NCI-H1436 (cell line): ENCODE measurements around the gene RGS1.

Source experiments
- DNase-seq: peaks from one replicate; lab custom pipeline; 2025; lab: John Stamatoyannopoulos, UW

Gene RGS1

DNA sequence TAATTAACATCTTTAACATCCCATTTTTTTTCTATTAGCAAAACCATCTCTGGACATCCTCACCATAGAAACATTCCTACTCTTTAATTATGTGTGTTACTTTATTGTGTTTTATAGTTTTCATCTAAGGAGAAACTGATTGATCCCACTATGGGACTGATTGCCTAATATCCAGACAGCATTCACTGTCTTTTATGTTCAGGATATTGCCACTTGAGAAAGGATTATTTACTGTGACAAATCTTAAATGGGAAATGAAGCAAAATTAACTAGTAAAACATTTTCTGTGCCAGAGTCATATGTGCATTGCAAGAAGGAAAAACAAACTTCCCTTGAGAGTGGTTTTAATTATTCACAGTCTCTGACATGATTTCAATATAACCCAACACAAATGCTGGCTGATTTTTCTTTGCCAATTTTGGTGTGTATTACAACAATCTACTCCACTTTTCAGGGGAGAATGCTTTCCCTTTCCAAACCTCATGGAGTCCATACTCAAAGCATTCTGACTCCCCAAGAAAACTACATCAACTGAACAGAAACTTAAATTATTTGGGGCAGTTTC, 44.6 kb downstream of the RGS1 start:
- no peak for DNase-seq

DNA sequence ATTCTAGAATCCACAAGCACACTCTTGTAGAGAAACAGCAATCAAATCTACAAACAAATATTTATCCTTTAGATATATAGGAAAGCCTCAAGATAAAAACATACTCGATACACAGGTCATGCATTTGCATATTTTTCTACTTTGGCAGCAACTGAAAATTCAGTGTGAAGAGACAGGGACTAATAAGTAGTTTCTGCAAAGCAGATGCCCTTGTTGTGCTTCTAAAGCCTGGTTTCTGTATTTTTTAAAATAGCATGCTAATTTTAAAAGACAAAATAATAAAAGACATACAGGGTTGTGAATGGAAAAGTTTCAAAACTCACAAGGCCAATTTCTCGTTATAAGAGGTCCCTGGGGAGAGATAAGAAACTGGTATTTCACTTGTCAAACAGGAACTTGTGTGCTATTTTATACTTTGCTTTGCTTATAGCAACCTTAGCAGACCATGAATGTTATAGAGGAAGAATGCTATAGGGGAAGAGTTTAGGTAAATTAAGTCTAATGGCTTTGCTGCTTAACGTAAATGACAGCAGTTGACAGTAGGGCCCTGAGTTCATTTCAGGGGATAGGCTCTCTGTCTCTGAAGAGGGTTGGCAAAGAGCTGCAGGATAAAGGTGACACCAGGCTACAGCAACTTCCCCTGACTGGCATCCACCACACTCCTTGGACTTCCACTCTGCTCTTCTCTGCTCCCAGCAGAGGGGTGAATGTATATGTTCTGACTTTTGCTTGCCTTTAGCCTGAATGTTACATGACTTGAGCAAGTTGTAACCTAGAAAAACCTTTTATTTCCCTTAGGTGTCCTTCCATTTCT, 51.0 kb downstream of the RGS1 start:
- no peak for DNase-seq

DNA sequence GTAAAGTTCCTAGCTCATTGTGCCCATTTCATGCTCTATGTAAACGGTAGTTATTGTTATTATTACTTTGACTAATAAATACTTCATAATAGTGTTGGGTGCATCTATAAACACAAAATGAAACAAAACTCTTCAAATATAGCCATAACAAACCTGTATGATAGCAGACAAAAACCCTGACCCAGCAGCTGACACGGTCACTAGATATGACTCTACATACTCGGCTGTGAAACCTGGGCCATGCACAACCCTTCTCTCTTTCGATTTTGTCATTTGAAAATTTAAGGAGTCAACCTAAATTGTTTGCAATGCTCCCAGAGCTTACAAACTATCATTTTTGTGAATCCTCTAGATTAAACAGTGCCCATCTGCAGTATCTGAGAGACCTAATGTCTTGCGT, 52.3 kb downstream of the RGS1 start:
- no peak for DNase-seq

DNA sequence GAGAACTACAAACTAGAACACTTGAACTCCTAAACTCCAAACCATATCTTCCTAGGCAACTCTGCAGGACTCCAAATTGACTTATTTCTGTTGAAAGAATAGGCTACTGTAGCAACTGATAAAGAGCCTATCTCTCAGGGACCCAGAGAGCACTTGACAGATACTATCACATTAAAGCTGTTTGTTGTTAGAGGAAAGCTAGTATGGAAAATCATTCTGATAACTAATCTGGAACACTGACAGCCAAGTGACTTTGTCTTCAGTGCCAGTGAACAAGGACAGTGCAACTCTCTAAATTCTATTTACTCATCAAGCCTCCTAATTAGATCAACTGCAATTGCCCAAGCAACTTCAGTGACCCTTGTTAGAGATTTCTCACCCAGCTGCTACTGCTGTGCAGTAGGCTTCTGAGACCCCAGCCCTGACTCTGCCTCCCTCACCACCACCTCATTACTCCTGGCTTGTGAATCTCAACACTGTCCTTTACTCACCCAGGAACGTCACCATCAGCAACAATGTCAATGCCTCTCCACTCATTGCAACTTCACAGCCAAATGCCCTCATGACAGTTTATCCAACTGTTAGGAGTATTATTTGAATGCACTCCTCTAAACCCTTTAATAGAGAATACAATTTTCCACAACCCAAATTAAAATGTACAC, 53.0 kb downstream of the RGS1 start:
- DNase-seq, result no peak

DNA sequence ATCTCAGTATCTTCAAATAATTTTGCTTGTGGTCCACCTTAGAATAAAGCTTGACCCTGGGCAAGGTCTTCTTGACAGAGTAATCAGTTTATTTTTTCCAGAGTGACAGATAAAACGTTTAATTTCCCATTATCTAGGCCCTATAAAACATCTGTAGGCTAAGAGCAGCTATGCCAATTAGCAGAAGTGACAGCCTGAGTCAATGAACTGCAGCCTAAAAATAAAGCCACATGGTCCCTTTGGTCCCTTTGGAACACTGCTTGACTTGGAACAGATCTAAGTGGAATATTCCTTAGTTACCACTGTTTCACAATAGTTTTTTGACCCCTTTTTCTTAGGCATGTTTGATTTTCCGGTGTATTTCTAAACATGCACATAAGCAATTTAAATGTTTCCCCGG, 54.0 kb downstream of the RGS1 start:
- DNase-seq, result no peak
